Esophagus (tissue), 2 donors: ENCODE results near the gene TRPM1. TPM values are rescaled to one million over a fixed set of nuclear protein-coding genes. Genes with fewer than 3 reads are reported as not detected.

Source experiments
- H3K27ac ChIP-seq, 2 donors: one replicate each; pipeline ENCODE4 v1.5.1; 2013; ENCODE audit warnings: low read depth in 2 of 2, mild to moderate bottlenecking in 2 of 2, inconsistent platforms in 1 of 2, low read length in 1 of 2, moderate library complexity in 1 of 2
- H3K27me3 ChIP-seq, 2 donors: one replicate each; pipeline ENCODE4 v1.6.1; 2013; ENCODE audit warnings: low read length in 2 of 2, control low read depth in 1 of 2, mild to moderate bottlenecking in 1 of 2; ENCODE audit not compliant: insufficient read depth in 2 of 2, control insufficient read depth in 1 of 2
- H3K36me3 ChIP-seq, 2 donors: one replicate each; pipeline ENCODE4 v1.6.1; 2013; ENCODE audit warnings: low read length in 1 of 2; ENCODE audit not compliant: control insufficient read depth in 2 of 2, insufficient read depth in 2 of 2
- H3K4me1 ChIP-seq, 2 donors: one replicate each; pipeline ENCODE4 v1.6.1; 2013; ENCODE audit warnings: low read length in 1 of 2; ENCODE audit not compliant: control insufficient read depth in 2 of 2, insufficient read depth in 2 of 2
- H3K4me3 ChIP-seq, 2 donors: one replicate each; pipeline ENCODE4 v1.5.1; 2013; ENCODE audit warnings: low read length in 2 of 2, mild to moderate bottlenecking in 2 of 2, low read depth in 1 of 2, moderate library complexity in 1 of 2
- H3K9me3 ChIP-seq, 2 donors: one replicate each; pipeline ENCODE4 v1.6.1; 2013; ENCODE audit warnings: mild to moderate bottlenecking in 2 of 2, low read depth in 1 of 2, low read length in 1 of 2, moderate library complexity in 1 of 2; ENCODE audit not compliant: control insufficient read depth in 2 of 2, insufficient read depth in 1 of 2
- WGBS, 2 donors: extraction: QIAGEN DNeasy Blood & Tissue Kit; methylation state at CpG; one replicate each; pipeline ENCODE4 v1.1.7; 2013; 5-methylcytosine and 5-hydroxymethylcytosine counted together
- polyA plus RNA-seq, 2 donors: library from polyadenylated mRNA; stranded (reverse); fragments of 200-250 nt; gene quantifications; one replicate each; pipeline ENCODE4 v1.2.3, GENCODE V29; 2013
- donor health status: healthy with polysubstance abuse.
- donor health status: Bipolar disorder and iron deficiency.

The TRPM1 gene
- polyA plus RNA-seq, 2 donors = 0.13 to 0.37 TPM

GRCh38 chr15:31136607-31137328, 35.2 kb upstream of the TRPM1 start:
- H3K4me3 ChIP-seq = no peak overlapping the region
- 73 to 75% methylated on average over 6 of the region's 6 CpGs for WGBS, 2 donors
- no peaks in the 10 kb centered on the region for H3K9me3 ChIP-seq
- H3K27ac ChIP-seq = no peak overlapping the region
- no peaks in the 10 kb centered on the region for H3K4me1 ChIP-seq
- H3K27me3 ChIP-seq = no peaks in the 10 kb centered on the region
- no peaks in the 10 kb centered on the region for H3K36me3 ChIP-seq

GRCh38 chr15:31136016-31136415, 34.5 kb upstream of the TRPM1 start:
- WGBS, 2 donors = 74 to 76% methylated on average over 9 of the region's 9 CpGs
- Histone ChIP-seq H3K9me3 (no peaks in the 10 kb centered on the region), H3K27ac (no peak overlapping the region), H3K36me3 (no peaks in the 10 kb centered on the region), H3K27me3 (no peaks in the 10 kb centered on the region), H3K4me3 (no peak overlapping the region), H3K4me1 (no peaks in the 10 kb centered on the region)

GRCh38 chr15:31135523-31135922, 34.0 kb upstream of the TRPM1 start:
- no peaks in the 10 kb centered on the region for H3K36me3 ChIP-seq
- no peaks in the 10 kb centered on the region for H3K4me1 ChIP-seq
- H3K9me3 ChIP-seq = no peaks in the 10 kb centered on the region
- 80 to 81% methylated on average over 6 of the region's 6 CpGs for WGBS, 2 donors
- no peak overlapping the region for H3K27ac ChIP-seq
- H3K4me3 ChIP-seq = no peak overlapping the region
- H3K27me3 ChIP-seq = no peaks in the 10 kb centered on the region

- Histone ChIP-seq H3K9me3 (no peaks in the 10 kb centered on the region), H3K27ac (no peak overlapping the region), H3K4me3 (no peak overlapping the region), H3K36me3 (no peaks in the 10 kb centered on the region), H3K27me3 (no peaks in the 10 kb centered on the region), H3K4me1 (peaks cover 0 to 3% of the 10 kb centered on the region in 2 donors)
- WGBS, 2 donors = 97 to 98% methylated on average over 5 of the region's 5 CpGs
Observed at GRCh38 chr15:31133890-31134289, 32.4 kb upstream of the TRPM1 start.

GRCh38 chr15:31131853-31132375, 30.4 kb upstream of the TRPM1 start:
- Histone ChIP-seq H3K36me3 (no peaks in the 10 kb centered on the region), H3K27me3 (no peaks in the 10 kb centered on the region), H3K27ac (no peak overlapping the region), H3K4me3 (no peak overlapping the region), H3K4me1 (peaks cover 0 to 4% of the 10 kb centered on the region in 2 donors), H3K9me3 (no peaks in the 10 kb centered on the region)
- 90 to 91% methylated on average over 12 of the region's 12 CpGs for WGBS, 2 donors

GRCh38 chr15:31130576-31131237, 29.2 kb upstream of the TRPM1 start:
- H3K4me1 ChIP-seq = peaks cover 0 to 4% of the 10 kb centered on the region in 2 donors
- H3K27me3 ChIP-seq = no peaks in the 10 kb centered on the region
- H3K9me3 ChIP-seq = no peaks in the 10 kb centered on the region
- H3K36me3 ChIP-seq = no peaks in the 10 kb centered on the region
- WGBS, 2 donors = 69 to 78% methylated on average over 12 of the region's 12 CpGs
- H3K27ac ChIP-seq = no peak overlapping the region
- no peak overlapping the region for H3K4me3 ChIP-seq

GRCh38 chr15:31129769-31130303, 28.3 kb upstream of the TRPM1 start:
- Histone ChIP-seq H3K27me3 (no peaks in the 10 kb centered on the region), H3K27ac (no peak overlapping the region), H3K9me3 (no peaks in the 10 kb centered on the region), H3K4me3 (no peak overlapping the region), H3K4me1 (peaks cover 0 to 4% of the 10 kb centered on the region in 2 donors), H3K36me3 (no peaks in the 10 kb centered on the region)
- 70 to 73% methylated on average over 3 of the region's 3 CpGs for WGBS, 2 donors

- H3K27me3 ChIP-seq = no peaks in the 10 kb centered on the region
- H3K9me3 ChIP-seq = no peaks in the 10 kb centered on the region
- H3K4me3 ChIP-seq = no peak overlapping the region
- H3K36me3 ChIP-seq = no peaks in the 10 kb centered on the region
- peaks cover 0 to 4% of the 10 kb centered on the region in 2 donors for H3K4me1 ChIP-seq
- no peak overlapping the region for H3K27ac ChIP-seq
- WGBS, 2 donors = 32 to 35% methylated on average over 19 of the region's 19 CpGs
Observed at GRCh38 chr15:31128919-31129768, 27.6 kb upstream of the TRPM1 start.

GRCh38 chr15:31128477-31128876, 27.0 kb upstream of the TRPM1 start:
- Histone ChIP-seq H3K27me3 (no peaks in the 10 kb centered on the region), H3K4me1 (peaks cover 0 to 4% of the 10 kb centered on the region in 2 donors), H3K4me3 (no peak overlapping the region), H3K27ac (no peak overlapping the region), H3K36me3 (no peaks in the 10 kb centered on the region), H3K9me3 (no peaks in the 10 kb centered on the region)
- WGBS, 2 donors = 61 to 63% methylated on average over 6 of the region's 6 CpGs
